Endothelial cell of umbilical vein (primary cell): ENCODE measurements around the gene TMCC3.

ENCODE experiments used
- EZH2 ChIP-seq: IDR thresholded peaks from 2 replicates; pipeline ENCODE4 v1.6.1; 2012; ENCODE audit warnings: borderline replicate concordance, low read depth, mild to moderate bottlenecking, moderate library complexity, low read length, inconsistent platforms; ENCODE audit not compliant: severe bottlenecking
- TF ChIP-seq, protein P1 (sequence below), 2 donors: IDR thresholded peaks; 1 replicate in 1 of 2; 2 replicates in 1 of 2; pipeline ENCODE4 v1.5.1; 2011; ENCODE audit warnings: low read length in 2 of 2, mild to moderate bottlenecking in 2 of 2, moderate library complexity in 2 of 2, control low read depth in 1 of 2, inconsistent platforms in 1 of 2, low read depth in 1 of 2; ENCODE audit not compliant: insufficient read depth in 1 of 2; ENCODE audit errors: extremely low read depth in 1 of 2
- TF ChIP-seq, protein P2 (sequence below): IDR thresholded peaks from 2 replicates; pipeline ENCODE4 v1.6.1; 2011; ENCODE audit not compliant: insufficient read depth, insufficient read length

DNA sequence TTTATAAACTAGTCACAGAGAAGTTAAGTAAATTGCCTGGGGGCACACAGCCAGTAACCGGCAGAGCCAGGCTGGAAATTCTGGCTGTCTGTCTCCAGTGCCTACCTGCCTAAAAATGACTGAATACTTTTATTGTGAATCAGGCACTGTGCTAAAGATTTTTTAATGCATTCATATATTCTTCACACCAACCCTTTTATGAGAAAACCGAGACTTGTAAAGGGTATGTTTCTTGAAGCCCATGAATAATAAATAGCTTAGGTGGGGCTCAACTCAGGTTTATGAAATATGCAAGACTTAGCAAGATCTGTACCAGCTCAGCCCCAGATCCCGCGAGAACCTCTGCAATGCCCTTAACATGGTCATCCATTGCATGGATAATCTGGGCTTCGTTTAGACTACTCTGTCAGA lies 60.8 kb downstream of the TMCC3 start:
- TF ChIP-seq, protein P1, sequence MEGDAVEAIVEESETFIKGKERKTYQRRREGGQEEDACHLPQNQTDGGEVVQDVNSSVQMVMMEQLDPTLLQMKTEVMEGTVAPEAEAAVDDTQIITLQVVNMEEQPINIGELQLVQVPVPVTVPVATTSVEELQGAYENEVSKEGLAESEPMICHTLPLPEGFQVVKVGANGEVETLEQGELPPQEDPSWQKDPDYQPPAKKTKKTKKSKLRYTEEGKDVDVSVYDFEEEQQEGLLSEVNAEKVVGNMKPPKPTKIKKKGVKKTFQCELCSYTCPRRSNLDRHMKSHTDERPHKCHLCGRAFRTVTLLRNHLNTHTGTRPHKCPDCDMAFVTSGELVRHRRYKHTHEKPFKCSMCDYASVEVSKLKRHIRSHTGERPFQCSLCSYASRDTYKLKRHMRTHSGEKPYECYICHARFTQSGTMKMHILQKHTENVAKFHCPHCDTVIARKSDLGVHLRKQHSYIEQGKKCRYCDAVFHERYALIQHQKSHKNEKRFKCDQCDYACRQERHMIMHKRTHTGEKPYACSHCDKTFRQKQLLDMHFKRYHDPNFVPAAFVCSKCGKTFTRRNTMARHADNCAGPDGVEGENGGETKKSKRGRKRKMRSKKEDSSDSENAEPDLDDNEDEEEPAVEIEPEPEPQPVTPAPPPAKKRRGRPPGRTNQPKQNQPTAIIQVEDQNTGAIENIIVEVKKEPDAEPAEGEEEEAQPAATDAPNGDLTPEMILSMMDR (IDR thresholded peaks at IDR 0.05; ENCODE audit: extremely low read depth in 1 of 2, insufficient read depth in 1 of 2, low read depth in 1 of 2, low read length in 2 of 2) = no peak
- TF ChIP-seq EZH2 = no peak
- TF ChIP-seq, protein P2, sequence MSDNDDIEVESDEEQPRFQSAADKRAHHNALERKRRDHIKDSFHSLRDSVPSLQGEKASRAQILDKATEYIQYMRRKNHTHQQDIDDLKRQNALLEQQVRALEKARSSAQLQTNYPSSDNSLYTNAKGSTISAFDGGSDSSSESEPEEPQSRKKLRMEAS = no peak
